Bronchial epithelial cell (primary cell): ENCODE results near the gene PAM. TPM values are rescaled to one million over a fixed set of nuclear protein-coding genes. Genes with fewer than 3 reads are reported as not detected.
A peak's percentile ranks its signal among the peaks of the same experiment; 100 is the strongest.
"Not testable (repeated sequence)": the region's sequence is repeated elsewhere in the genome, so short reads cannot be mapped to it uniquely, and the experiment has no call there.

Experiments
- DNase-seq: peaks from one replicate; pipeline ENCODE4 v3.0.0-alpha.2; 2010; ENCODE audit warnings: low read depth
- FAIRE-seq: peaks from 2 replicates; lab custom pipeline; 2011; peaks lifted over from hg19 to GRCh38; lab: Jason Lieb, UNC
- H3K27me3 ChIP-seq: 2 replicates; pipeline ENCODE4 v1.5.1; 2011; ENCODE audit warnings: low read length; ENCODE audit not compliant: control insufficient read depth, insufficient read depth
- H3K36me3 ChIP-seq: 2 replicates; pipeline ENCODE4 v1.5.1; 2011; ENCODE audit warnings: low read length; ENCODE audit not compliant: control insufficient read depth, insufficient read depth
- H3K4me3 ChIP-seq: 2 replicates; pipeline ENCODE4 v1.5.1; 2011; ENCODE audit warnings: mild to moderate bottlenecking, low read depth, low read length, control low read depth
- total RNA-seq: library from RNA; depleted of rRNA; stranded (reverse); fragments of >200 nt; gene quantifications from 2 replicates; pipeline ENCODE4 v1.2.1, GENCODE V29; 2014
- TF ChIP-seq, protein P1 (sequence below): IDR thresholded peaks from 2 replicates; pipeline ENCODE4 v1.5.1; 2011; ENCODE audit warnings: mild to moderate bottlenecking, moderate library complexity, low read length, control low read depth, inconsistent platforms; ENCODE audit not compliant: insufficient read depth, severe bottlenecking

Gene PAM
- total RNA-seq, 1 donor from 2014 or later: 68.4 TPM

DNA sequence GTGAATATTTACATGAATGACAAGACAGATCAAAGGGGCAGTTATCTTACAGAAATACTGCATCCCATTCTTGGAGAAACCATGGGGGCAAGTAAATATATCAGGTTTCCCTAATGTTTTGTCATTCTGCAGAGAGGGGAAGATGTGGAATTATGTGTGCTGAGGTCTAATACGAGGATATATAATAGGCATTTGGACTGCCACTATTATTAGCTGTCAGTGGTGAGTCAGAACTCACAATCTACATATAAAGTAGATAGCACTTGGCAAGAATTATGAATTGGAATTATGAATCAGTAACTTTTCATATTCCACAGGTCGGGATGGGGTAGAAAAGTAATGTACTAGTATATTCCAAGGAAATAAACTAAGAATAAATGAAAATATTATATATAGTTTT lies 243.1 kb downstream of the PAM start:
- H3K4me3 ChIP-seq: no peak overlapping the region
- TF ChIP-seq, protein P1, sequence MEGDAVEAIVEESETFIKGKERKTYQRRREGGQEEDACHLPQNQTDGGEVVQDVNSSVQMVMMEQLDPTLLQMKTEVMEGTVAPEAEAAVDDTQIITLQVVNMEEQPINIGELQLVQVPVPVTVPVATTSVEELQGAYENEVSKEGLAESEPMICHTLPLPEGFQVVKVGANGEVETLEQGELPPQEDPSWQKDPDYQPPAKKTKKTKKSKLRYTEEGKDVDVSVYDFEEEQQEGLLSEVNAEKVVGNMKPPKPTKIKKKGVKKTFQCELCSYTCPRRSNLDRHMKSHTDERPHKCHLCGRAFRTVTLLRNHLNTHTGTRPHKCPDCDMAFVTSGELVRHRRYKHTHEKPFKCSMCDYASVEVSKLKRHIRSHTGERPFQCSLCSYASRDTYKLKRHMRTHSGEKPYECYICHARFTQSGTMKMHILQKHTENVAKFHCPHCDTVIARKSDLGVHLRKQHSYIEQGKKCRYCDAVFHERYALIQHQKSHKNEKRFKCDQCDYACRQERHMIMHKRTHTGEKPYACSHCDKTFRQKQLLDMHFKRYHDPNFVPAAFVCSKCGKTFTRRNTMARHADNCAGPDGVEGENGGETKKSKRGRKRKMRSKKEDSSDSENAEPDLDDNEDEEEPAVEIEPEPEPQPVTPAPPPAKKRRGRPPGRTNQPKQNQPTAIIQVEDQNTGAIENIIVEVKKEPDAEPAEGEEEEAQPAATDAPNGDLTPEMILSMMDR: no peak
- H3K36me3 ChIP-seq: no peaks in the 10 kb centered on the region
- H3K27me3 ChIP-seq: no peaks in the 10 kb centered on the region
- no peak for FAIRE-seq
- peak; percentile 28 for DNase-seq

DNA sequence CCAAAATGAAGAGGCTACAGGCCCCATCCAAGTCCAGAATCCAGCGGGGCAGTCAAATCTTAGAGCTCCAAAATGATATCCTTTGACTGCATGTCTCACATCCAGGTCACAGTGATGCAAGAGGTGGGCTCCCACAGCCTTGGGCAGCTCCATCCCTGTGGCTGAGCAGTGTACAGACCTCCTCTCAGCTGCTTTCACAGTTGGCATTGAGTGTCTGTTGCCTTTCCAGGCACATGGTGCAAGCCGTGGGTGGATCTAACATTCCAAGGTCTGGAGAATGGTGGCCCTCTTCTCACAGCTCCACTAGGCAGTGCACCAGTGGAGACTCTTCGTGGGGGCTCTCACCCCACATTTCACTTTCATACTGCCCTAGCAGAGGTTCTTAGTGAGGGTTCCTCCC lies 244.1 kb downstream of the PAM start:
- FAIRE-seq (no peak), DNase-seq (no peak)
- no peaks in the 10 kb centered on the region for H3K36me3 ChIP-seq
- no peak overlapping the region for H3K4me3 ChIP-seq
- H3K27me3 ChIP-seq: no peaks in the 10 kb centered on the region
- TF ChIP-seq, protein P1: no peak

GRCh38 chr5:102999621-103000020 lies 244.5 kb downstream of the PAM start:
- FAIRE-seq: not testable (repeated sequence)

GRCh38 chr5:103000089-103000488 lies 245.0 kb downstream of the PAM start:
- no peak for DNase-seq
- no peak for FAIRE-seq
- Histone ChIP-seq H3K27me3 (no peaks in the 10 kb centered on the region), H3K36me3 (no peaks in the 10 kb centered on the region), H3K4me3 (no peak overlapping the region)
- TF ChIP-seq, protein P1: no peak

More at GRCh38 chr5:102999621-103000020, 244.5 kb downstream of the PAM start:
- H3K36me3 ChIP-seq, H3K27me3 ChIP-seq, H3K4me3 ChIP-seq, DNase-seq: not testable (repeated sequence)

GRCh38 chr5:103003872-103004271 lies 248.8 kb downstream of the PAM start:
- DNase-seq (no peak), FAIRE-seq (no peak)
- no peak overlapping the region for H3K4me3 ChIP-seq
- no peaks in the 10 kb centered on the region for H3K27me3 ChIP-seq
- TF ChIP-seq, protein P1: no peak
- no peaks in the 10 kb centered on the region for H3K36me3 ChIP-seq

- Histone ChIP-seq H3K4me3 (no peak overlapping the region), H3K27me3 (no peaks in the 10 kb centered on the region), H3K36me3 (no peaks in the 10 kb centered on the region)
- FAIRE-seq (no peak), DNase-seq (no peak)
- TF ChIP-seq, protein P1: no peak
These were observed 250.2 kb downstream of the PAM start for GRCh38 chr5:103005276-103005675.
